DND-41 (cell line): ENCODE data around the gene CCDC40.

Experiments used
- ATAC-seq: fragments of 200-7000 bp; cut with Tn5 transposase; 3 replicates; pipeline ENCODE4 v1.9.1; 2021; ENCODE audit warnings: low read depth; ENCODE audit not compliant: insufficient read depth
- DNase-seq: peaks from one replicate; pipeline ENCODE4 v3.0.0-alpha.2; 2020
- H2AFZ ChIP-seq: 2 replicates; pipeline ENCODE4 v1.6.0; 2012; ENCODE audit warnings: low read depth, low read length
- H3K27ac ChIP-seq: 2 replicates; pipeline ENCODE4 v1.5.1; 2012; ENCODE audit warnings: low read length, inconsistent platforms
- H3K27me3 ChIP-seq: fragments of 200-600 bp; sonication (generic); 2 replicates; pipeline ENCODE4 v1.6.0; 2012; ENCODE audit warnings: low read length, mild to moderate bottlenecking, inconsistent platforms; ENCODE audit not compliant: insufficient read depth, poor library complexity
- H3K36me3 ChIP-seq: 2 replicates; pipeline ENCODE4 v1.5.1; 2012; ENCODE audit warnings: low read length, inconsistent platforms; ENCODE audit not compliant: insufficient read depth
- H3K4me1 ChIP-seq: 2 replicates; pipeline ENCODE4 v1.5.1; 2012; ENCODE audit warnings: mild to moderate bottlenecking, low read length; ENCODE audit not compliant: insufficient read depth
- H3K4me2 ChIP-seq: 2 replicates; pipeline ENCODE4 v1.6.0; 2012; ENCODE audit warnings: mild to moderate bottlenecking, moderate library complexity, low read length, inconsistent platforms; ENCODE audit not compliant: insufficient read depth
- H3K4me3 ChIP-seq, 2 experiments: fragments of 200-600 bp in 1 of 2; shearing (Covaris generic) in 1 of 2; 2 replicates each; pipeline ENCODE4 v1.5.1; 2012 to 2016; ENCODE audit warnings: inconsistent platforms in 2 of 2, low read length in 2 of 2, mild to moderate bottlenecking in 2 of 2, low read depth in 1 of 2, moderate library complexity in 1 of 2
- H3K79me2 ChIP-seq: 2 replicates; pipeline ENCODE4 v1.6.0; 2012; ENCODE audit warnings: low read length, inconsistent platforms; ENCODE audit not compliant: insufficient read depth
- H3K9ac ChIP-seq: 2 replicates; pipeline ENCODE4 v1.6.0; 2012; ENCODE audit warnings: low read depth, mild to moderate bottlenecking, inconsistent platforms, low read length, moderate library complexity
- H3K9me3 ChIP-seq: 2 replicates; pipeline ENCODE4 v1.5.1; 2012; ENCODE audit warnings: low read length, moderate library complexity, mild to moderate bottlenecking, inconsistent platforms; ENCODE audit not compliant: insufficient read depth, severe bottlenecking
- H4K20me1 ChIP-seq: 2 replicates; pipeline ENCODE4 v1.6.0; 2012; ENCODE audit warnings: low read length; ENCODE audit not compliant: insufficient read depth
- CTCF ChIP-seq: IDR thresholded peaks from 2 replicates; pipeline ENCODE4 v1.5.1; 2012; ENCODE audit warnings: borderline replicate concordance, low read length, moderate library complexity, mild to moderate bottlenecking; ENCODE audit not compliant: poor library complexity, severe bottlenecking; ENCODE audit errors: extremely low read depth
- EZH2 ChIP-seq: IDR thresholded peaks from 3 replicates; pipeline ENCODE4 v1.6.1; 2012; ENCODE audit warnings: borderline replicate concordance, low read depth, mild to moderate bottlenecking, moderate library complexity, low read length, inconsistent platforms; ENCODE audit not compliant: severe bottlenecking

CCDC40 gene

GRCh38 chr17:80029258-80029974, 7.0 kb upstream of the CCDC40 start:
- no peak overlapping the region for H3K9ac ChIP-seq
- peaks cover 15% of the 10 kb centered on the region for H4K20me1 ChIP-seq
- TF ChIP-seq CTCF (no peak), EZH2 (no peak)
- H3K36me3 ChIP-seq, result no peaks in the 10 kb centered on the region
- H3K27me3 ChIP-seq, result no peaks in the 10 kb centered on the region
- no peak overlapping the region for H3K4me3 ChIP-seq
- no peak overlapping the region for H3K4me2 ChIP-seq
- no peak overlapping the region for H2AFZ ChIP-seq
- ATAC-seq, result peak; percentile 75
- no peaks in the 10 kb centered on the region; the same call in 1 of the 2 replicates for H3K79me2 ChIP-seq
- DNase-seq, result peak; percentile 45
- H3K27ac ChIP-seq, result peak overlapping the region; percentile 42; the same call in 1 of the 2 replicates
- no peaks in the 10 kb centered on the region for H3K9me3 ChIP-seq
- peaks cover 15% of the 10 kb centered on the region for H3K4me1 ChIP-seq

GRCh38 chr17:80030730-80031410, 5.6 kb upstream of the CCDC40 start:
- Histone ChIP-seq H3K4me1 (peaks cover 24% of the 10 kb centered on the region), H3K4me2 (no peak overlapping the region), H3K79me2 (no peaks in the 10 kb centered on the region; the same call in 1 of the 2 replicates), H3K4me3 (no peak overlapping the region), H3K9me3 (no peaks in the 10 kb centered on the region), H3K27me3 (peaks cover 6% of the 10 kb centered on the region), H3K36me3 (no peaks in the 10 kb centered on the region), H2AFZ (no peak overlapping the region), H3K9ac (no peak overlapping the region), H3K27ac (no peak overlapping the region), H4K20me1 (peaks cover 13% of the 10 kb centered on the region; the same call in 1 of the 2 replicates)
- ATAC-seq (no peak), DNase-seq (no peak)
- TF ChIP-seq CTCF, result no peak
- no peak for TF ChIP-seq EZH2

GRCh38 chr17:80031691-80032430, 4.6 kb upstream of the CCDC40 start:
- Histone ChIP-seq H2AFZ (no peak overlapping the region), H4K20me1 (0 out of 2 replicates have a peak, but pooled peaks cover 10% of the 10 kb centered on the region), H3K79me2 (no peaks in the 10 kb centered on the region), H3K27me3 (peaks cover 13% of the 10 kb centered on the region), H3K4me2 (no peak overlapping the region), H3K9me3 (no peaks in the 10 kb centered on the region), H3K4me3 (no peak overlapping the region), H3K36me3 (no peaks in the 10 kb centered on the region), H3K4me1 (peaks cover 34% of the 10 kb centered on the region), H3K9ac (no peak overlapping the region), H3K27ac (no peak overlapping the region)
- TF ChIP-seq EZH2, result no peak
- no peak for TF ChIP-seq CTCF
- DNase-seq (no peak), ATAC-seq (no peak)
